ENCODE data around the gene LRRC3.

GRCh38 chr21:44441581-44442265, 13.6 kb upstream of the LRRC3 start:
- TF ChIP-seq CTCF (tag by site-specific recombination; IDR thresholded peaks at IDR 0.05) (no peak), ZNF658 (tag by site-specific recombination; IDR thresholded peaks at IDR 0.05) (no peak)
- TF ChIP-seq, protein P1, sequence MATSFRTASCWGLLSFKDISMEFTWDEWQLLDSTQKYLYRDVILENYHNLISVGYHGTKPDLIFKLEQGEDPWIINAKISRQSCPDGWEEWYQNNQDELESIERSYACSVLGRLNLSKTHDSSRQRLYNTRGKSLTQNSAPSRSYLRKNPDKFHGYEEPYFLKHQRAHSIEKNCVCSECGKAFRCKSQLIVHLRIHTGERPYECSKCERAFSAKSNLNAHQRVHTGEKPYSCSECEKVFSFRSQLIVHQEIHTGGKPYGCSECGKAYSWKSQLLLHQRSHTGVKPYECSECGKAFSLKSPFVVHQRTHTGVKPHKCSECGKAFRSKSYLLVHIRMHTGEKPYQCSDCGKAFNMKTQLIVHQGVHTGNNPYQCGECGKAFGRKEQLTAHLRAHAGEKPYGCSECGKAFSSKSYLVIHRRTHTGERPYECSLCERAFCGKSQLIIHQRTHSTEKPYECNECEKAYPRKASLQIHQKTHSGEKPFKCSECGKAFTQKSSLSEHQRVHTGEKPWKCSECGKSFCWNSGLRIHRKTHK (tag by site-specific recombination; IDR thresholded peaks at IDR 0.05): no peak

Measured in HEK293 (cell line).